Breast epithelium (tissue), 3 donors: Measurements from ENCODE around the gene GAPDHS.

Experiments
- POLR2A ChIP-seq: fragments of 450-650 bp; IDR thresholded peaks from one replicate; pipeline ENCODE4 v1.6.1; 2016; ENCODE audit warnings: antibody characterized with exemption, mild to moderate bottlenecking, moderate library complexity
- TF ChIP-seq, protein P1 (sequence below), 3 donors: fragments of 450-650 bp; IDR thresholded peaks; one replicate each; pipeline ENCODE4 v1.5.1; 2016 to 2017; ENCODE audit warnings: antibody characterized with exemption in 3 of 3, mild to moderate bottlenecking in 3 of 3, moderate library complexity in 3 of 3

DNA sequence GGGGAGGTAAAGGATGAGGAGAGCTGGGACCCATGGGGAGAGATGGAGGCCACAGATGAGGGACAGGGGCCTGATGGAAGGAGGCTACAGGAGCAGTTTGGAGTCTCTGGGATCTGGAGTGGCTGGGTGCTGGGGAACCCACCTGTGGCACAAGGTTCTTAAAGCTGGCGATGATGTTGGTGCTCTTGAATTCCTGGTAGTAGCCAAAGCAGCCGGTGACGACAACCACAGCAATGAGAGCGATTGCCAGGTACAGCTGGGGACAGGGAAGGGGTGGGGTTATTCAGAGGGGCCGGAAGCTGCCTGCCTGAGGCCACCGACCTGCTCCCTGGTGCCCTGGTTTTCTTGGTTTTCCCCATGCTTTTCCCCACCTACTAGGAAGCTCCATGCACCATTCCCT lies 27.4 kb downstream of the GAPDHS start:
- TF ChIP-seq, protein P1, sequence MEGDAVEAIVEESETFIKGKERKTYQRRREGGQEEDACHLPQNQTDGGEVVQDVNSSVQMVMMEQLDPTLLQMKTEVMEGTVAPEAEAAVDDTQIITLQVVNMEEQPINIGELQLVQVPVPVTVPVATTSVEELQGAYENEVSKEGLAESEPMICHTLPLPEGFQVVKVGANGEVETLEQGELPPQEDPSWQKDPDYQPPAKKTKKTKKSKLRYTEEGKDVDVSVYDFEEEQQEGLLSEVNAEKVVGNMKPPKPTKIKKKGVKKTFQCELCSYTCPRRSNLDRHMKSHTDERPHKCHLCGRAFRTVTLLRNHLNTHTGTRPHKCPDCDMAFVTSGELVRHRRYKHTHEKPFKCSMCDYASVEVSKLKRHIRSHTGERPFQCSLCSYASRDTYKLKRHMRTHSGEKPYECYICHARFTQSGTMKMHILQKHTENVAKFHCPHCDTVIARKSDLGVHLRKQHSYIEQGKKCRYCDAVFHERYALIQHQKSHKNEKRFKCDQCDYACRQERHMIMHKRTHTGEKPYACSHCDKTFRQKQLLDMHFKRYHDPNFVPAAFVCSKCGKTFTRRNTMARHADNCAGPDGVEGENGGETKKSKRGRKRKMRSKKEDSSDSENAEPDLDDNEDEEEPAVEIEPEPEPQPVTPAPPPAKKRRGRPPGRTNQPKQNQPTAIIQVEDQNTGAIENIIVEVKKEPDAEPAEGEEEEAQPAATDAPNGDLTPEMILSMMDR (IDR thresholded peaks at IDR 0.05) = no peak
- no peak for TF ChIP-seq POLR2A
